ENCODE measurements around the gene MBTD1. TPM values are rescaled to one million over a fixed set of nuclear protein-coding genes. Genes with fewer than 3 reads are reported as not detected.

The MBTD1 gene
- total and polyA plus RNA-seq, 9 of the 15 experiments (the other 6 are each of a cell fraction or from before 2014, with no cell fraction given), result 2.1 to 26.3 (median 13.3) TPM

DNA sequence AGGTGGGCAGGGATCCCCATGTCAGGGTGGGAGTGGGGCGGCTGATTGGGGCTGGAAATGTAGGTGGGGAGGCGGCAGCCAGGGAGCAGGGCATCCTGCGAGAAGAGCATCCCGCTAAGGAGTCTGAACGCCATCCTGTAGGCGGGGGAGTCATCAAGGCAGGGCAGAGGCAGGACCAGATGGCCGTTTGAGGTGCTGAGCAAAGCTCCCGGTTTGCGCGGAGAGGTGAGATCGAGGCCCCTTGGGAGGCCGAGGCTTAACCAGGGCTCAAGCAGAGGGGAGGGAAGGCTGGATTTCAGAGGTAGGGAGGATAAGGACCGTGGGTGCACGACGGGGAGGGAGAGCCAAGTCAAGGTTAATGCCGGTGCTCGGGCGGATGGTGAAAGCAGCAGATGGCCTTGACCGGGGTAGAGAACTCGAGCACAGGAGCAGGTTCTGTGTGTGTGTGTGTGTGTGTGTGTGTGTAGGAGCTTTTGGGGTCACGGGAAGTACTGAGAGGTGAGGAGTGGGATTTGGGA lies 94.1 kb downstream of the MBTD1 start (continued):
- TF ChIP-seq, protein P1, sequence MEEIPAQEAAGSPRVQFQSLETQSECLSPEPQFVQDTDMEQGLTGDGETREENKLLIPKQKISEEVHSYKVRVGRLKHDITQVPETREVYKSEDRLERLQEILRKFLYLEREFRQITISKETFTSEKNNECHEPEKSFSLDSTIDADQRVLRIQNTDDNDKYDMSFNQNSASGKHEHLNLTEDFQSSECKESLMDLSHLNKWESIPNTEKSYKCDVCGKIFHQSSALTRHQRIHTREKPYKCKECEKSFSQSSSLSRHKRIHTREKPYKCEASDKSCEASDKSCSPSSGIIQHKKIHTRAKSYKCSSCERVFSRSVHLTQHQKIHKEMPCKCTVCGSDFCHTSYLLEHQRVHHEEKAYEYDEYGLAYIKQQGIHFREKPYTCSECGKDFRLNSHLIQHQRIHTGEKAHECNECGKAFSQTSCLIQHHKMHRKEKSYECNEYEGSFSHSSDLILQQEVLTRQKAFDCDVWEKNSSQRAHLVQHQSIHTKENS (CRISPR knock-in tag; IDR thresholded peaks at IDR 0.05), result no peak
- TF ChIP-seq, protein P2, sequence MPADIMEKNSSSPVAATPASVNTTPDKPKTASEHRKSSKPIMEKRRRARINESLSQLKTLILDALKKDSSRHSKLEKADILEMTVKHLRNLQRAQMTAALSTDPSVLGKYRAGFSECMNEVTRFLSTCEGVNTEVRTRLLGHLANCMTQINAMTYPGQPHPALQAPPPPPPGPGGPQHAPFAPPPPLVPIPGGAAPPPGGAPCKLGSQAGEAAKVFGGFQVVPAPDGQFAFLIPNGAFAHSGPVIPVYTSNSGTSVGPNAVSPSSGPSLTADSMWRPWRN (IDR thresholded peaks at IDR 0.05; ENCODE audit: low read depth), result no peak
- TF ChIP-seq, protein P3, sequence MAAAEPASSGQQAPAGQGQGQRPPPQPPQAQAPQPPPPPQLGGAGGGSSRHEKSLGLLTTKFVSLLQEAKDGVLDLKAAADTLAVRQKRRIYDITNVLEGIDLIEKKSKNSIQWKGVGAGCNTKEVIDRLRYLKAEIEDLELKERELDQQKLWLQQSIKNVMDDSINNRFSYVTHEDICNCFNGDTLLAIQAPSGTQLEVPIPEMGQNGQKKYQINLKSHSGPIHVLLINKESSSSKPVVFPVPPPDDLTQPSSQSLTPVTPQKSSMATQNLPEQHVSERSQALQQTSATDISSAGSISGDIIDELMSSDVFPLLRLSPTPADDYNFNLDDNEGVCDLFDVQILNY (CRISPR knock-in tag; IDR thresholded peaks at IDR 0.05), result no peak
- TF ChIP-seq SPI1 (IDR thresholded peaks at IDR 0.05; ENCODE audit: borderline replicate concordance, low read depth, low read length) (no peak), JUND (IDR thresholded peaks at IDR 0.05; ENCODE audit: borderline replicate concordance, low read depth, low read length) (no peak), JUND (tag; IDR thresholded peaks at IDR 0.05; ENCODE audit: borderline replicate concordance, low read depth, low read length) (0 out of 3 replicates have a peak, but pooled peaks have one; percentile 58), ZNF121 (CRISPR knock-in tag; conservative IDR thresholded peaks at IDR 0.05) (no peak), GTF2E2 (tag; IDR thresholded peaks at IDR 0.05) (no peak), ASH1L (IDR thresholded peaks at IDR 0.05; ENCODE audit: borderline replicate concordance, low read depth, partially characterized antibody) (peak; percentile 32), SOX6 (IDR thresholded peaks at IDR 0.05) (no peak), ETV5 (CRISPR knock-in tag; IDR thresholded peaks at IDR 0.05; ENCODE audit: low read depth) (no peak), TEAD2 (tag; IDR thresholded peaks at IDR 0.05) (no peak)
- TF ChIP-seq, protein P4, sequence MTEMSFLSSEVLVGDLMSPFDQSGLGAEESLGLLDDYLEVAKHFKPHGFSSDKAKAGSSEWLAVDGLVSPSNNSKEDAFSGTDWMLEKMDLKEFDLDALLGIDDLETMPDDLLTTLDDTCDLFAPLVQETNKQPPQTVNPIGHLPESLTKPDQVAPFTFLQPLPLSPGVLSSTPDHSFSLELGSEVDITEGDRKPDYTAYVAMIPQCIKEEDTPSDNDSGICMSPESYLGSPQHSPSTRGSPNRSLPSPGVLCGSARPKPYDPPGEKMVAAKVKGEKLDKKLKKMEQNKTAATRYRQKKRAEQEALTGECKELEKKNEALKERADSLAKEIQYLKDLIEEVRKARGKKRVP (CRISPR knock-in tag; IDR thresholded peaks at IDR 0.05), result no peak
- TF ChIP-seq, protein P5, sequence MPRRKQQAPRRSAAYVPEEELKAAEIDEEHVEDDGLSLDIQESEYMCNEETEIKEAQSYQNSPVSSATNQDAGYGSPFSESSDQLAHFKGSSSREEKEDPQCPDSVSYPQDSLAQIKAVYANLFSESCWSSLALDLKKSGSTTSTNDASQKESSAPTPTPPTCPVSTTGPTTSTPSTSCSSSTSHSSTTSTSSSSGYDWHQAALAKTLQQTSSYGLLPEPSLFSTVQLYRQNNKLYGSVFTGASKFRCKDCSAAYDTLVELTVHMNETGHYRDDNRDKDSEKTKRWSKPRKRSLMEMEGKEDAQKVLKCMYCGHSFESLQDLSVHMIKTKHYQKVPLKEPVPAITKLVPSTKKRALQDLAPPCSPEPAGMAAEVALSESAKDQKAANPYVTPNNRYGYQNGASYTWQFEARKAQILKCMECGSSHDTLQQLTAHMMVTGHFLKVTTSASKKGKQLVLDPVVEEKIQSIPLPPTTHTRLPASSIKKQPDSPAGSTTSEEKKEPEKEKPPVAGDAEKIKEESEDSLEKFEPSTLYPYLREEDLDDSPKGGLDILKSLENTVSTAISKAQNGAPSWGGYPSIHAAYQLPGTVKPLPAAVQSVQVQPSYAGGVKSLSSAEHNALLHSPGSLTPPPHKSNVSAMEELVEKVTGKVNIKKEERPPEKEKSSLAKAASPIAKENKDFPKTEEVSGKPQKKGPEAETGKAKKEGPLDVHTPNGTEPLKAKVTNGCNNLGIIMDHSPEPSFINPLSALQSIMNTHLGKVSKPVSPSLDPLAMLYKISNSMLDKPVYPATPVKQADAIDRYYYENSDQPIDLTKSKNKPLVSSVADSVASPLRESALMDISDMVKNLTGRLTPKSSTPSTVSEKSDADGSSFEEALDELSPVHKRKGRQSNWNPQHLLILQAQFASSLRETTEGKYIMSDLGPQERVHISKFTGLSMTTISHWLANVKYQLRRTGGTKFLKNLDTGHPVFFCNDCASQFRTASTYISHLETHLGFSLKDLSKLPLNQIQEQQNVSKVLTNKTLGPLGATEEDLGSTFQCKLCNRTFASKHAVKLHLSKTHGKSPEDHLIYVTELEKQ (CRISPR knock-in tag; IDR thresholded peaks at IDR 0.05), result no peak
